ENCODE results near the gene CHADL. TPM values are rescaled to one million over a fixed set of nuclear protein-coding genes. Genes with fewer than 3 reads are reported as not detected.

The CHADL gene
- total and polyA plus RNA-seq, 2 experiments from 2014 or later, result 1.6 TPM; not detected in 1

- TF ChIP-seq, protein P1, sequence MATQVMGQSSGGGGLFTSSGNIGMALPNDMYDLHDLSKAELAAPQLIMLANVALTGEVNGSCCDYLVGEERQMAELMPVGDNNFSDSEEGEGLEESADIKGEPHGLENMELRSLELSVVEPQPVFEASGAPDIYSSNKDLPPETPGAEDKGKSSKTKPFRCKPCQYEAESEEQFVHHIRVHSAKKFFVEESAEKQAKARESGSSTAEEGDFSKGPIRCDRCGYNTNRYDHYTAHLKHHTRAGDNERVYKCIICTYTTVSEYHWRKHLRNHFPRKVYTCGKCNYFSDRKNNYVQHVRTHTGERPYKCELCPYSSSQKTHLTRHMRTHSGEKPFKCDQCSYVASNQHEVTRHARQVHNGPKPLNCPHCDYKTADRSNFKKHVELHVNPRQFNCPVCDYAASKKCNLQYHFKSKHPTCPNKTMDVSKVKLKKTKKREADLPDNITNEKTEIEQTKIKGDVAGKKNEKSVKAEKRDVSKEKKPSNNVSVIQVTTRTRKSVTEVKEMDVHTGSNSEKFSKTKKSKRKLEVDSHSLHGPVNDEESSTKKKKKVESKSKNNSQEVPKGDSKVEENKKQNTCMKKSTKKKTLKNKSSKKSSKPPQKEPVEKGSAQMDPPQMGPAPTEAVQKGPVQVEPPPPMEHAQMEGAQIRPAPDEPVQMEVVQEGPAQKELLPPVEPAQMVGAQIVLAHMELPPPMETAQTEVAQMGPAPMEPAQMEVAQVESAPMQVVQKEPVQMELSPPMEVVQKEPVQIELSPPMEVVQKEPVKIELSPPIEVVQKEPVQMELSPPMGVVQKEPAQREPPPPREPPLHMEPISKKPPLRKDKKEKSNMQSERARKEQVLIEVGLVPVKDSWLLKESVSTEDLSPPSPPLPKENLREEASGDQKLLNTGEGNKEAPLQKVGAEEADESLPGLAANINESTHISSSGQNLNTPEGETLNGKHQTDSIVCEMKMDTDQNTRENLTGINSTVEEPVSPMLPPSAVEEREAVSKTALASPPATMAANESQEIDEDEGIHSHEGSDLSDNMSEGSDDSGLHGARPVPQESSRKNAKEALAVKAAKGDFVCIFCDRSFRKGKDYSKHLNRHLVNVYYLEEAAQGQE (IDR thresholded peaks at IDR 0.05; ENCODE audit: unreplicated experiment), result no peak
- TF ChIP-seq JUNB (IDR thresholded peaks at IDR 0.05; ENCODE audit: unreplicated experiment), result no peak
- TF ChIP-seq CREB1 (CRISPR knock-in tag; IDR thresholded peaks at IDR 0.05; ENCODE audit: low read depth), result no peak
- no peak for TF ChIP-seq EZH2 (IDR thresholded peaks at IDR 0.05; ENCODE audit: low read depth, unreplicated experiment)
- no peak for TF ChIP-seq EZH2phosphoT487 (IDR thresholded peaks at IDR 0.05; ENCODE audit: unreplicated experiment)
- TF ChIP-seq, protein P2, sequence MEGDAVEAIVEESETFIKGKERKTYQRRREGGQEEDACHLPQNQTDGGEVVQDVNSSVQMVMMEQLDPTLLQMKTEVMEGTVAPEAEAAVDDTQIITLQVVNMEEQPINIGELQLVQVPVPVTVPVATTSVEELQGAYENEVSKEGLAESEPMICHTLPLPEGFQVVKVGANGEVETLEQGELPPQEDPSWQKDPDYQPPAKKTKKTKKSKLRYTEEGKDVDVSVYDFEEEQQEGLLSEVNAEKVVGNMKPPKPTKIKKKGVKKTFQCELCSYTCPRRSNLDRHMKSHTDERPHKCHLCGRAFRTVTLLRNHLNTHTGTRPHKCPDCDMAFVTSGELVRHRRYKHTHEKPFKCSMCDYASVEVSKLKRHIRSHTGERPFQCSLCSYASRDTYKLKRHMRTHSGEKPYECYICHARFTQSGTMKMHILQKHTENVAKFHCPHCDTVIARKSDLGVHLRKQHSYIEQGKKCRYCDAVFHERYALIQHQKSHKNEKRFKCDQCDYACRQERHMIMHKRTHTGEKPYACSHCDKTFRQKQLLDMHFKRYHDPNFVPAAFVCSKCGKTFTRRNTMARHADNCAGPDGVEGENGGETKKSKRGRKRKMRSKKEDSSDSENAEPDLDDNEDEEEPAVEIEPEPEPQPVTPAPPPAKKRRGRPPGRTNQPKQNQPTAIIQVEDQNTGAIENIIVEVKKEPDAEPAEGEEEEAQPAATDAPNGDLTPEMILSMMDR (conservative IDR thresholded peaks at IDR 0.05; ENCODE audit: low read depth in 2 of 2), result no peak
- no peak for TF ChIP-seq STAT1 (IDR thresholded peaks at IDR 0.05; ENCODE audit: unreplicated experiment)
- TF ChIP-seq NANOG (IDR thresholded peaks at IDR 0.05; ENCODE audit: borderline replicate concordance), result no peak
- TF ChIP-seq ZNF114 (CRISPR knock-in tag; IDR thresholded peaks at IDR 0.05), result no peak
- no peak for TF ChIP-seq ZNF331 (CRISPR knock-in tag; IDR thresholded peaks at IDR 0.05; ENCODE audit: low read depth)
- TF ChIP-seq, protein P3, sequence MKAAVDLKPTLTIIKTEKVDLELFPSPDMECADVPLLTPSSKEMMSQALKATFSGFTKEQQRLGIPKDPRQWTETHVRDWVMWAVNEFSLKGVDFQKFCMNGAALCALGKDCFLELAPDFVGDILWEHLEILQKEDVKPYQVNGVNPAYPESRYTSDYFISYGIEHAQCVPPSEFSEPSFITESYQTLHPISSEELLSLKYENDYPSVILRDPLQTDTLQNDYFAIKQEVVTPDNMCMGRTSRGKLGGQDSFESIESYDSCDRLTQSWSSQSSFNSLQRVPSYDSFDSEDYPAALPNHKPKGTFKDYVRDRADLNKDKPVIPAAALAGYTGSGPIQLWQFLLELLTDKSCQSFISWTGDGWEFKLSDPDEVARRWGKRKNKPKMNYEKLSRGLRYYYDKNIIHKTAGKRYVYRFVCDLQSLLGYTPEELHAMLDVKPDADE (IDR thresholded peaks at IDR 0.05), result no peak
- TF ChIP-seq, protein P4, sequence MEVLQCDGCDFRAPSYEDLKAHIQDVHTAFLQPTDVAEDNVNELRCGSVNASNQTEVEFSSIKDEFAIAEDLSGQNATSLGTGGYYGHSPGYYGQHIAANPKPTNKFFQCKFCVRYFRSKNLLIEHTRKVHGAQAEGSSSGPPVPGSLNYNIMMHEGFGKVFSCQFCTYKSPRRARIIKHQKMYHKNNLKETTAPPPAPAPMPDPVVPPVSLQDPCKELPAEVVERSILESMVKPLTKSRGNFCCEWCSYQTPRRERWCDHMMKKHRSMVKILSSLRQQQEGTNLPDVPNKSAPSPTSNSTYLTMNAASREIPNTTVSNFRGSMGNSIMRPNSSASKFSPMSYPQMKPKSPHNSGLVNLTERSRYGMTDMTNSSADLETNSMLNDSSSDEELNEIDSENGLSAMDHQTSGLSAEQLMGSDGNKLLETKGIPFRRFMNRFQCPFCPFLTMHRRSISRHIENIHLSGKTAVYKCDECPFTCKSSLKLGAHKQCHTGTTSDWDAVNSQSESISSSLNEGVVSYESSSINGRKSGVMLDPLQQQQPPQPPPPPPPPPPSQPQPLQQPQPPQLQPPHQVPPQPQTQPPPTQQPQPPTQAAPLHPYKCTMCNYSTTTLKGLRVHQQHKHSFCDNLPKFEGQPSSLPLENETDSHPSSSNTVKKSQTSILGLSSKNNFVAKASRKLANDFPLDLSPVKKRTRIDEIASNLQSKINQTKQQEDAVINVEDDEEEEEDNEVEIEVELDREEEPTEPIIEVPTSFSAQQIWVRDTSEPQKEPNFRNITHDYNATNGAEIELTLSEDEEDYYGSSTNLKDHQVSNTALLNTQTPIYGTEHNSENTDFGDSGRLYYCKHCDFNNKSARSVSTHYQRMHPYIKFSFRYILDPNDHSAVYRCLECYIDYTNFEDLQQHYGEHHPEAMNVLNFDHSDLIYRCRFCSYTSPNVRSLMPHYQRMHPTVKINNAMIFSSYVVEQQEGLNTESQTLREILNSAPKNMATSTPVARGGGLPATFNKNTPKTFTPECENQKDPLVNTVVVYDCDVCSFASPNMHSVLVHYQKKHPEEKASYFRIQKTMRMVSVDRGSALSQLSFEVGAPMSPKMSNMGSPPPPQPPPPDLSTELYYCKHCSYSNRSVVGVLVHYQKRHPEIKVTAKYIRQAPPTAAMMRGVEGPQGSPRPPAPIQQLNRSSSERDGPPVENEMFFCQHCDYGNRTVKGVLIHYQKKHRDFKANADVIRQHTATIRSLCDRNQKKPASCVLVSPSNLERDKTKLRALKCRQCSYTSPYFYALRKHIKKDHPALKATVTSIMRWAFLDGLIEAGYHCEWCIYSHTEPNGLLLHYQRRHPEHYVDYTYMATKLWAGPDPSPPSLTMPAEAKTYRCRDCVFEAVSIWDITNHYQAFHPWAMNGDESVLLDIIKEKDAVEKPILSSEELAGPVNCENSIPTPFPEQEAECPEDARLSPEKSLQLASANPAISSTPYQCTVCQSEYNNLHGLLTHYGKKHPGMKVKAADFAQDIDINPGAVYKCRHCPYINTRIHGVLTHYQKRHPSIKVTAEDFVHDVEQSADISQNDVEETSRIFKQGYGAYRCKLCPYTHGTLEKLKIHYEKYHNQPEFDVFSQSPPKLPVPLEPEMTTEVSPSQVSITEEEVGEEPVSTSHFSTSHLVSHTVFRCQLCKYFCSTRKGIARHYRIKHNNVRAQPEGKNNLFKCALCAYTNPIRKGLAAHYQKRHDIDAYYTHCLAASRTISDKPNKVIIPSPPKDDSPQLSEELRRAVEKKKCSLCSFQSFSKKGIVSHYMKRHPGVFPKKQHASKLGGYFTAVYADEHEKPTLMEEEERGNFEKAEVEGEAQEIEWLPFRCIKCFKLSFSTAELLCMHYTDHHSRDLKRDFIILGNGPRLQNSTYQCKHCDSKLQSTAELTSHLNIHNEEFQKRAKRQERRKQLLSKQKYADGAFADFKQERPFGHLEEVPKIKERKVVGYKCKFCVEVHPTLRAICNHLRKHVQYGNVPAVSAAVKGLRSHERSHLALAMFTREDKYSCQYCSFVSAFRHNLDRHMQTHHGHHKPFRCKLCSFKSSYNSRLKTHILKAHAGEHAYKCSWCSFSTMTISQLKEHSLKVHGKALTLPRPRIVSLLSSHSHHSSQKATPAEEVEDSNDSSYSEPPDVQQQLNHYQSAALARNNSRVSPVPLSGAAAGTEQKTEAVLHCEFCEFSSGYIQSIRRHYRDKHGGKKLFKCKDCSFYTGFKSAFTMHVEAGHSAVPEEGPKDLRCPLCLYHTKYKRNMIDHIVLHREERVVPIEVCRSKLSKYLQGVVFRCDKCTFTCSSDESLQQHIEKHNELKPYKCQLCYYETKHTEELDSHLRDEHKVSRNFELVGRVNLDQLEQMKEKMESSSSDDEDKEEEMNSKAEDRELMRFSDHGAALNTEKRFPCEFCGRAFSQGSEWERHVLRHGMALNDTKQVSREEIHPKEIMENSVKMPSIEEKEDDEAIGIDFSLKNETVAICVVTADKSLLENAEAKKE (CRISPR knock-in tag; IDR thresholded peaks at IDR 0.05), result no peak
- TF ChIP-seq POLR2AphosphoS5 (IDR thresholded peaks at IDR 0.05; ENCODE audit: low read depth), result no peak
- no peaks in the 10 kb centered on the region for H3K9me2 ChIP-seq (ENCODE audit: insufficient read depth)
- H3K79me2 ChIP-seq (replicated peaks; ENCODE audit: insufficient read depth), result no peaks in the 10 kb centered on the region
- H2AFZ ChIP-seq, result no peak overlapping the region
- peaks cover 10% of the 10 kb centered on the region for H3K27me3 Mint-ChIP-seq (ENCODE audit: insufficient read depth, low read depth, poor library complexity)
- peaks cover 7% of the 10 kb centered on the region; the same call in 1 of the 2 replicates for H3F3A ChIP-seq (replicated peaks; ENCODE audit: low read depth)
- H3K36me3 ChIP-seq (ENCODE audit: insufficient read depth), result peaks cover 72% of the 10 kb centered on the region
- no peak overlapping the region for H3K27ac ChIP-seq (ENCODE audit: low read depth)
- H3K27ac Mint-ChIP-seq, result no peak overlapping the region
- H3K4me1 ChIP-seq (ENCODE audit: insufficient read depth), result no peaks in the 10 kb centered on the region
- H3K4me3 ChIP-seq, result no peak overlapping the region
- H3K27me3 ChIP-seq (ENCODE audit: insufficient read depth), result no peaks in the 10 kb centered on the region
- peaks cover 95% of the 10 kb centered on the region for H3K36me3 Mint-ChIP-seq (ENCODE audit: low read depth)
- no peaks in the 10 kb centered on the region for H3K9me3 Mint-ChIP-seq
- H3K4me3 Mint-ChIP-seq, result no peak overlapping the region
- DNase-seq (ENCODE audit: low spot score), result no peak
- peaks cover 30% of the 10 kb centered on the region for H4K20me1 ChIP-seq (replicated peaks; ENCODE audit: insufficient read depth)
- ATAC-seq, result no peak
- H3K4me1 Mint-ChIP-seq, result peaks cover 10% of the 10 kb centered on the region
- H3K4me2 ChIP-seq, result no peak overlapping the region
Observed at GRCh38 chr22:41261541-41262249, 21.0 kb upstream of the CHADL start.
